ENCODE data around the gene JAK2.

GRCh38 chr9:5042661-5043178 lies 57.6 kb downstream of the JAK2 start:
- TF ChIP-seq TCF7 (CRISPR knock-in tag; IDR thresholded peaks at IDR 0.05; ENCODE audit: low read depth) (no peak), ZNF416 (CRISPR knock-in tag; IDR thresholded peaks at IDR 0.05) (no peak), CBFB (CRISPR knock-in tag; IDR thresholded peaks at IDR 0.05; ENCODE audit: low read depth) (no peak), CTCF (IDR thresholded peaks at IDR 0.05) (no peak), MAX (CRISPR knock-in tag; IDR thresholded peaks at IDR 0.05) (peak; percentile 36; the same call in 1 of the 2 replicates), KAT7 (CRISPR knock-in tag; IDR thresholded peaks at IDR 0.05; ENCODE audit: borderline replicate concordance) (no peak), MXD4 (CRISPR knock-in tag; IDR thresholded peaks at IDR 0.05; ENCODE audit: borderline replicate concordance) (no peak), FOXJ3 (CRISPR knock-in tag; IDR thresholded peaks at IDR 0.05; ENCODE audit: borderline replicate concordance) (no peak), ZNF317 (CRISPR knock-in tag; IDR thresholded peaks at IDR 0.05; ENCODE audit: borderline replicate concordance, low read depth) (no peak), CREB1 (CRISPR knock-in tag; IDR thresholded peaks at IDR 0.05) (no peak), JUN (CRISPR knock-in tag; IDR thresholded peaks at IDR 0.05) (no peak)
- TF ChIP-seq, protein P1, sequence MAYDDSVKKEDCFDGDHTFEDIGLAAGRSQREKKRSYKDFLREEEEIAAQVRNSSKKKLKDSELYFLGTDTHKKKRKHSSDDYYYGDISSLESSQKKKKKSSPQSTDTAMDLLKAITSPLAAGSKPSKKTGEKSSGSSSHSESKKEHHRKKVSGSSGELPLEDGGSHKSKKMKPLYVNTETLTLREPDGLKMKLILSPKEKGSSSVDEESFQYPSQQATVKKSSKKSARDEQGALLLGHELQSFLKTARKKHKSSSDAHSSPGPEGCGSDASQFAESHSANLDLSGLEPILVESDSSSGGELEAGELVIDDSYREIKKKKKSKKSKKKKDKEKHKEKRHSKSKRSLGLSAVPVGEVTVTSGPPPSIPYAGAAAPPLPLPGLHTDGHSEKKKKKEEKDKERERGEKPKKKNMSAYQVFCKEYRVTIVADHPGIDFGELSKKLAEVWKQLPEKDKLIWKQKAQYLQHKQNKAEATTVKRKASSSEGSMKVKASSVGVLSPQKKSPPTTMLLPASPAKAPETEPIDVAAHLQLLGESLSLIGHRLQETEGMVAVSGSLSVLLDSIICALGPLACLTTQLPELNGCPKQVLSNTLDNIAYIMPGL (CRISPR knock-in tag; IDR thresholded peaks at IDR 0.05) = no peak
- TF ChIP-seq, protein P2, sequence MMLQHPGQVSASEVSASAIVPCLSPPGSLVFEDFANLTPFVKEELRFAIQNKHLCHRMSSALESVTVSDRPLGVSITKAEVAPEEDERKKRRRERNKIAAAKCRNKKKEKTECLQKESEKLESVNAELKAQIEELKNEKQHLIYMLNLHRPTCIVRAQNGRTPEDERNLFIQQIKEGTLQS (CRISPR knock-in tag; conservative IDR thresholded peaks at IDR 0.05) = no peak
